Sciatic nerve (tissue), 2 donors: ENCODE results near the gene NTM. TPM values are rescaled to one million over a fixed set of nuclear protein-coding genes. Genes with fewer than 3 reads are reported as not detected.

ENCODE experiments used
- ATAC-seq: fragments of 200-7000 bp; cut with Tn5 transposase; one replicate; pipeline ENCODE4 v1.9.1; 2020; ENCODE audit warnings: mild to moderate bottlenecking, moderate library complexity
- DNase-seq: peaks from one replicate; pipeline ENCODE4 v3.0.0-alpha.2; 2020; ENCODE audit warnings: low spot score
- intact Hi-C: fragments of 100-400 bp; cut with DNase I; formaldehyde crosslinking; loops from one replicate; pipeline ENCODE4 v1.14.2; 2022
- total RNA-seq: library from RNA; stranded (reverse); fragmentation: NEBNext Ultra II Directional; extraction: Animal tissue kit (Norgen Biotek cat#: 25700); gene quantifications from one replicate; pipeline ENCODE4 v1.2.1, GENCODE V29; 2021
- donor health status: DM: no; HTN: no; CAD: no.
- donor health status: DM: no; HTN: no; CAD: no.

The NTM gene
- total RNA-seq, 1 donor from 2014 or later, result 19.5 TPM

DNA sequence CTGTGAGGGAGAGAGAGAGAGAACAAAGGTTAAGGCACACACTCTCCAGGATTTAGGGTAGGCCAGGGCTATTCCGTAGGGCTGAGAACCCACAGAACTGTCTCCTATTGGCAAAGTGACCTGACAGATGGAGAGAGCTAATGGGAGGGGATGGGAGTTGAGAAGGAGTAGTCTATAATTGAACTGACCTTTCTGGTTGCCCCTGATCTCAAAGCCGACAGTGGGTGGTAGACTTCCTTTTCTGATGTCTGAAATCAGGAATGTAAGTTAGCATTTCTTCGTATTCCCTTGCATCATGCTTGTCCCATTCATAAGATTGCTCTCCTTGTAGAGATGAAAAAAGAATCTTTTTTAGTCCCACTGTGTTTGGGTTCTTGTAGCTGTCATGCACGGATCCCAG lies 210.1 kb downstream of the NTM start:
- DNase-seq (no peak), ATAC-seq (no peak)
- intact Hi-C loops, result no loop called here

DNA sequence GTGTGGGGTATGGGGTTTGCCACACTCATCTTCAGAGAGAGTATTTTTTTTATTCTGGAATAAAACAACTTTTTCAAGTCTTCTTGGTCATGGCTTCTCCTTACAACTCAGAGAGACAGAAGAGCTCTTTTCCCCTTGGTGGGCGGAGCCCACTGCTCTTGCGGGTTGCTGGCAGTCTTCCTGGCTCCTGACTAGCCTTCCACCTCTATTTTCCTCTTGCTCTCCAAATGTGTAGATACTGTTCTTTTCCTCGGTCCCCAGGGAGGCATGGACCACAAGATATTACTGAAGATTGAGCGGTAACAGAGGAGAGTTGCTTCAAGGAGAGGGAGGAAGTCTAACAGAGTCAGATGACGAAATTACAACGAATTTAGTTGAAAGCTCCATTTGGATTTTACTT lies 210.6 kb downstream of the NTM start:
- no peak for ATAC-seq
- intact Hi-C loops, result no loop called here
- DNase-seq, result no peak

DNA sequence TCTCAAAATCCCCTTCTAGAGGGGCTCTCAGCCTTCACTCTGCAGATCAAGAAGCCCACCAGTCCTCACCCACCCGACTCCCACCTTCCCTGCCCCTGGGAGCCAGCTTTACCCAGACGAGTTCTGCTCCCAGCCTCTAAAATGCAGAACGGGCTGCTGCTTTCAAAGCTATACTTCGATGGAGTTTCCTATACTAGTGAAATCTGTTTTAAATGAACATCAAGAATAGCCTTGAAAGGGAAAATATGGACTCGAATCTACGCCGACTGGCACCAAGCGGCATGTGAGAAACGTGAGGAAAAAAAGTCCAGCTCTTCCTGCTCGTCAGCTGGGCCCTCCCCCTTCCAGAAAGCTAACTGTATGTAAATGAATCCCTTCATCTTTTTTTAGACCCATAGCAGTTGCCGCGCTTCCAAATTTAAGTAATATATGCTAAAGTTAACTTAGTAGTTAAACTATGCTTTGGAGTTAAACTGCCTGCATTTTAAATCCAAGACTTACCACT lies 211.7 kb downstream of the NTM start:
- DNase-seq (no peak), ATAC-seq (no peak)
- intact Hi-C loops, result no loop called here

DNA sequence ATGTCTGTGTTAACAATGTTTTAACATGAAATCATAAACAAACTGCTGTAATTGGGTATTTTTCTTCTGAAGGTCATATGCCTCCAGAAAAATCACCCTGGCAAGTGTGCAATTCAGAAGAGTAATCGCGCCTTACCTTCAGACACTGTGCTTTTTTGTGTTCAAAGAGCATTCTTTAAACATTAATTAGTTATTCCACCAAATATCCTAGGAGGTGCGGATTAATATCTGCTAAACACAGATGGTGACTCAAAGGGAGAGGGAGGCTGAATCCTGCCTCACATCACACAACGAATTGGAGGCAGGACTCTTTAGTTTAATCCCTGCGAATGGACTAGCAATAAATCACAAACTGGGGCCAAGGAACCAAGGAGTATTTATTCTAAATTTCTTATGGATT lies 213.0 kb downstream of the NTM start:
- DNase-seq (no peak), ATAC-seq (no peak)
- intact Hi-C loops, result no loop called here

DNA sequence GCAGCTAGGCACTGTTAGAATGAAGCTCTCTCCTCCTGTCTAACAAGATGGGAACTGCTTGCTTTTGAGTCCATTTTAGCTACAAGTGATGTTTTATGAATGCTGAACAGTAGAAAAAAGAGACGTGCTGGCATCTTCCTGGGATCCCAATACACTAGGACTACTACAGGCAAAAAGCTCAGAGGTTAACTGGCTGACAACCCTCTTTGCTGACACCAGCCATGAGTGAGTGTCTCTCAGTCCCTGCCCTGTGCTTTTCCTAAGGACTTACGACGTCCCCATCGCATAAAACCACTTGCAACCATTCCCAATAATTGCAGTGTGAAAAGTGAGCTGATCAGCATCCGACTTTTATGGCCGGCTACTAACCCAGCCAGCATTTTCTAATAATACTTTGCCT lies 213.5 kb downstream of the NTM start:
- no peak for ATAC-seq
- intact Hi-C loops, result no loop called here

DNA sequence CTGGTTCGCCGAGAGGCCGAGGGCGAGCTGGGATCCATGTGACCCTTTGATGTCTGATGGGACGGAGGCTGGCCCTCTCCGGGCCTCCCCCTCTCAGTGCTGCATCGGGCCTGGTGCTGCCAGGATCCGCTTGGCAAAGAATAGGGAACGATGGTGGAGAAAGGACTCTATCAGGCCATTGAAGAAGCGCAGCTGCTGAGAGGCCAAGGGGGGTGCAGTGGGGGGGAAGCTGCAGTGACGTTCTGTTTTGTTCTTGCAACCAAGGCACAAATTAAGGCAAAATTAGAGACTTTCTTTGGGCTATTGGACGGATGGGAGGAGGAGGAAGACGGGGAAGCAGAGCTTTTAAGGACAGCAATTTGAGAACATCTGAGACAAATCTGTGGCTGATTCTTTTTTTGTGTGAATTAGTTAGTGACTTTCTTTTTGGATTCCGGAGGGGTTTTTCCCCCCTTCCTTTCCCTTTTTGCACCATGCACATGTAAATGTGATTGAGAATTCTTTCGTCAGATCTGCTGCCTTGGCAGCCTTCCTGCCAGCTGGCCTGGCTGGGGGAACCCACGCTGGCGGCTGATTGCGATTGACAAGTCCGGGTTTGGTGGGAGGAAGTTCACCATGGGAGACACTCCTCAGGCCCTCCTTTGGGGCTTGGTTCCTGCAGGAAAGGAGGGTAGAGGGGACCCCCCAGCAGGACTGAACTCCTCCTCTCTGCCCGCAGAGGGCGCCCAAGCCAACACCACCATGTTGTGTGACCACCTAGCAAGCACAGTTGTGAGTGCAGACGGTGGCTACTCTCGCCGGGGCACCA lies 214.6 kb downstream of the NTM start:
- DNase-seq, result no peak
- intact Hi-C loops, result no loop called here
- peak; percentile 26 for ATAC-seq

More for the DNA sequence above, 213.5 kb downstream of the NTM start:
- no peak for DNase-seq

DNA sequence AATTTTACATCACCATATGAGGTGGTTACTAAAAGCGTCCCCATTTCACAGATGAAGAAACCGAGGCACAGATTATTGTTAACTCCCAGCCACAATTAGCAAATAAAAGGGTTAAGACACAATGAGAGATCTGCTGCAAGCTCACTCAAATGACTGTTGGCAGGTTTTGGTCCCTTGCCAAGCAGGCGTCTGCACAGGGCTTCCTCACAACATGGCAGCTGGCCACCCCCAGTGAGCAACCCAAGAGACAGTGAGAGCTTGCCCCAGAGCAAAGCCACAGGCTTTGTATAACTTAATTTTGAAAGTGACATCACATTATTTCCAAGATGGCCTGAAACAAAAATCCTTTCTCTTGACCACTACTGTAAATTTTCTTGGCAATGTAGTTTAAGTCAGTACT lies 217.6 kb downstream of the NTM start:
- ATAC-seq (no peak), DNase-seq (no peak)
- intact Hi-C loops, result no loop called here

DNA sequence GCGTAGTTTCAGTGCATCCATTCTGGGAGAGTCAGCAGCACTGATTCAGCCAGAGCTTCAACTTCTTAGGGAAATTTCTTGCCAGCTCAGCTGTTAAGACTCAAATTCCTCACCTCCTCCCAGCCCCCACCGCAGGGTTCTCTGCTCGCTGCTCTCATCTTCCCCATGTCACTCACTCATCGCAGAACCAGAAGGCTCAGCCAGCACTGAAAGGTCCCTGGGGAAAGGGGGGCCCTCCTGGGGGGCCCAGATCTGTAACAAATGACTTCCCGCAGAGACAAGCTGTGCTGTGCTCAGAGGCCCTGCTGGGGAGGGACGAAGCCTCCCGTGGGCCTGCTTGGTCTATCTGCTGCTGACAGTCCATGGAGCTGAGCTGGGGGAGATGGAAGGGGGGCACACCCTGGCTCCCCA lies 220.6 kb downstream of the NTM start:
- DNase-seq (no peak), ATAC-seq (no peak)
- intact Hi-C loops, result no loop called here

DNA sequence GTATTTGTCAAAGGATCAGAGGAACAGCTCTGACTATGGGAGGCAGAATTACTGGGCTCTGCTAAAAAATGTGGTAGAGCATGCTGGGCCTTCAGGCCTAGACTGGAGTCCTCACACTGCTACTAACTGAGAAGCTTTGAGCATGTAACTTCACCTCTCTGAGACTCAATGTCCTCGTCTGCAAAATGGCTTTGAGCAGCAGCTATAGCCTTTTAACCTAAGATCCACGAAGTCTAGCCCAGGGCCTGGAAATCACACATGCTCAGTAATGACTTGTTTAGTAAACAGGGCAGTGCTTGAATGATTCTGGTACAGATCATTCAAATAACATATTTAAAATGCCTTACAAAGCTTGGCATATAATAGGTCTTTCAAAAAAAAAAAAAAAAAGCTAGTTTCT lies 221.7 kb downstream of the NTM start:
- intact Hi-C loops, result no loop called here
- ATAC-seq (no peak), DNase-seq (no peak)

DNA sequence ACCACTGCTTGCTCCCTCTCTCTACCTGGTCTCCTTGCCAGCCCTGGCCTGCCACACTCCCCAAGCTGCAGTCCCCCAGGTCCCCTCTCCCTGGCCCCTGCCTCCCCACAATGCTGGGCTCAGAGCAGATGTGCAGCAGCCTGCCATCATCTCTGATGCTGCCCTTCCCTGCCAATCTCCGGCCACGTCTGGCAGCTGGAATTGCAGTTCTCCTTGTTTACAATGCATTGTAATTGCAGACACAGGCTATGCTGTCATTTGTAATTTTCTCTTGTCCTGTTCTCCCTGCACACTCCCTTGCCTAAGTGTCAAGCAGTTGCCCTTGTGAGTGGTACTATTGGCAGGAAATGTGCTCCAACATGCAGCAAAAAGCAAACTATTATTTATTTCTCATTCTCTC lies 222.3 kb downstream of the NTM start:
- ATAC-seq, result no peak
- DNase-seq, result no peak
- intact Hi-C loops, result no loop called here

DNA sequence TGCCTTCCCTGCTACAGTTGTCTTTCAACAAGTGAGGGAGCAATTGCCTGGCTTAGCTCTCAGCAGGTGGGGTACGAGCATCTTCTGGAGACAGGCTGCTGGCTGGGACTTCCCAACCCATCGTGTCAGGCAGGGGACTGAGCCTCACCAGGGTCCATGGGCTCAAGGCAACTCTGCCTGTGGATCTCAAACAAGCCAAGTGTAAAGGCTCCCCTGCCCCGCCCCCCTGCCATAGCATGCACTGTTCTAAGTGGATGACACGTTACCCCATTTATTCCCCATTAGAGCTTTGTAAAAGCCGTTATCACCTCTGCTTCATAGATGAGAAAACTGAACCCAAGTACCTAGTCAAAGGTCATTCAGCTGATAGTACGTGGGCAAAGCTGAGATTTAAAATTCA lies 222.9 kb downstream of the NTM start:
- no peak for ATAC-seq
- intact Hi-C loops, result no loop called here
- DNase-seq, result no peak

DNA sequence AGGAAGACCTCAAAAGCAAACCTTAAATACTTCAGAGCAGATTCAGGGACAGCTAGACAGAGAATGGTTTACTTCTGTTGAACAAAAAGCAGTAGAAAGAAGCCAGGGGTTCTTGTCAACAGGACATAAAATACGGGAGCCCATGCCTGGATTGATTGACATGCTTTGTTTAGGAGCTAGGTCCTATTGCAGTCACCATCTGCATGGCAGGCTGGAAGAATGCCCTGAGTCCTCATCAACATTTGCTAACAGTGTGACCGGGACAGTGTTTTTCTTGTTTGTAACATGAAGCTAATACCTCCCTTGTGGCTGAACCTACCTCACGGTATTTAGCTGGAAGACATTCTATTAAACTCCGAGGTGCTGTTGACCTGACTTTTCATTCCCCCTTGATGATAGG lies 225.4 kb downstream of the NTM start:
- no peak for ATAC-seq
- intact Hi-C loops, result no loop called here
- DNase-seq, result no peak

DNA sequence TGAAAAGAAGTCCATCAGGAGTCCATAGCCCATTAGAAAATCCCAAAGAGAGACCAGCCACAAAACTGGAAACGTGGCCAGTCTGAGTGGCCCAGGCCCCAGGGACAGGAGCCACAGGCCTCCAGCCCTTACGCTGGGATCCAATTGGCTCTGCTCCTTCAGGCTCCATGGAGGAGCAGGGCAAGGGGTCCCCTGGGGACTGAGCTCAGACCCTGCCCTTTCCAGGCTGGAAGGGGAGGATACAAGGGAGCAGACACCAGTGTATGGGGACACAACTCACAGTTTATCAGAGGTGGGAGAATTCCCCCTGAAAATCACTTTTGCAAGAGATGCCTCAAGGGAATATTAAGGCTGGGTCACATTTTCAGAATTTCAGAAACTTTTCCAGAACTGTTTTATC lies 227.5 kb downstream of the NTM start:
- intact Hi-C loops, result no loop called here
- DNase-seq (no peak), ATAC-seq (peak; percentile 35)

DNA sequence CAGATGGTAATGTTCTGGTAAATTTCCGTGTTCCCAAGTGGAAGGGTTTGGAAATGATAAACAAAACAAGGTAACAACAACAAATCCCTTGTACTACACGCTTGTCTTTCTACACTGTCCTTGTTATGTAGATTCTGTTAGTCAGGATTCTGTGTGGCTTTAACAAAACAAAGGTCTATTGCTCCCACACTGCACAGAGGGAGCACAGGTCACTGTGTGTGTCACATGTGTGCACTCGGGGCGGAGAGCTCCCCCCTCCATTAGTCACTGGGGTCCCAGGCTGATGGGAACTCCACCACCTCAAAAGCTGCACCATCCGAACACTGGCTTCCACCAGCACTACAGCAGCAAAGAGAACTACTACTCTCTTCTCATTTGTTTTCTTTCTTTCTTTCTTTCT lies 227.9 kb downstream of the NTM start:
- ATAC-seq, result peak; percentile 89
- DNase-seq, result no peak
- intact Hi-C loops, result no loop called here

DNA sequence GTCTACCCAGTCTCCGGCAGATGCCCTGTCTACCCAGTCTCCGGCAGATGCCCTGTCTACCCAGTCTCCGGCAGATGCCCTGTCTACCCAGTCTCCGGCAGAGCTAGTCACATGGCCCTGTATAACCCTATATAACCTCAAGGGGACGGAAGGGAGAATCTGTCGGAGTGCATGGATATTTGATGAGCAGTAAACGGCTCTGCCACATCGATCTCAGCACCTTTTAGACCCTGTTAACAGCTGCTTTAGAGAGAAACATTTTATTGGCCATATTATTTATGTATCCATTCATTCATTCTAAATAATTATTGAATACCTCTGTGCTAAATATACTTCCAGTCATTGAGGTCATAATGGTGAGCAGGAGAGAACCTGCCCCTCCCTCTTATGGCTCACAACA lies 228.9 kb downstream of the NTM start:
- DNase-seq (no peak), ATAC-seq (no peak)
- intact Hi-C loops, result no loop called here

DNA sequence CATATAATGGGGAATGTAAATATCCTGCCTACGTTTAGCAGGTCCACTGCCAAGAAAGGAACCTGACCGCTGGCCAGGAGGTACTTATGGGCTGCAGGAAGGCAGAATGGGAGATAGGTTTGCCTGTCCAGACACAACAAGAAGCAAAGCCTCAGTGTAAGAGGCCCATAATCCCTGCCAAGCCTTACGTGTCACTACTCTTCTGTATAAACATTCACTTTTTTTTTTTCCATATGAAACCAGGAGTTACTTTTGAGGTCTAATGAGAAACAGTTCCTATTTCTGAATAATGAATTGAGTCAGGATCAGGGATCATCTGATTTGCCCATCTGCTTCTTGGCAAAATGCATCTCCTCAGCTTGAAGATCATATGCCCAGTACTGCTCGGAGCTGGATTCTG lies 230.2 kb downstream of the NTM start:
- DNase-seq (no peak), ATAC-seq (no peak)
- intact Hi-C loops, result no loop called here

DNA sequence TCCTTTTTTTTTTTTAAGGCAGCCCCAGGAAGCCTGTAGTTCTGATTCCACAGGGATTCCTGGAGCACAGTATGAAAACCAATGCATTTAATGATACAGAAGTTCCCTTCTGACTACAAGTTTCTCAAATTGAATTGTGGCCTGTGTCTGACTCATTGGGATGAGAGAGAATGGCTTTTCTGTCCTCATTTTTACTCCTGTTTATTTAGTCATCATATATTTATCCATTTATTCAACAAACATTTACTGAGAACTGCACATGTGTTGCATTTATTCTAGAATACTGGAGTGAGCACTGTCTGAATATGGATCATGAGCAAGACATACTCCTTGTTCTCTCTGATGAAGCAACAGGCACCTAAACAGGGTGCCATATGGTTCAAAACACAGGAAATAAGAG lies 231.2 kb downstream of the NTM start:
- no peak for ATAC-seq

DNA sequence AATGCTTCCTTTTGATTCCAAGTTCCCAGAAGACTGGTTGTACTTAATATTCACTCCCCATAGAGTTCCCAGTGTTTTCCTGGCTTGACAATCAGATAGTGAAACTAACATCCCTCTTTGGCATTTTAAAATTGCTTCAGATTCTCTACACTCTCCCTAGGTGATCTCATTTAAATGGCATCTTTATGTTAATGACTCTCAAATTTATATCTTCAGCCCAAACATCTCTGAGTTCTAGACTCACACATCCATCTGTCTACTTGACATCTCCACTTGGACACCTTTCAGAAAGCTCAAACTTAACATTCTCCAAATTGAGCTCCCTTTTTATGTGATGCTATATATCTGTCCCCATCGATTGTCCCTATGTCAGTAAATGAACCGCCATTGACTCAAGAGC lies 232.0 kb downstream of the NTM start:
- DNase-seq (no peak), ATAC-seq (no peak)
- intact Hi-C loops, result no loop called here

More for the DNA sequence above, 231.2 kb downstream of the NTM start:
- intact Hi-C loops, result no loop called here
- no peak for DNase-seq

DNA sequence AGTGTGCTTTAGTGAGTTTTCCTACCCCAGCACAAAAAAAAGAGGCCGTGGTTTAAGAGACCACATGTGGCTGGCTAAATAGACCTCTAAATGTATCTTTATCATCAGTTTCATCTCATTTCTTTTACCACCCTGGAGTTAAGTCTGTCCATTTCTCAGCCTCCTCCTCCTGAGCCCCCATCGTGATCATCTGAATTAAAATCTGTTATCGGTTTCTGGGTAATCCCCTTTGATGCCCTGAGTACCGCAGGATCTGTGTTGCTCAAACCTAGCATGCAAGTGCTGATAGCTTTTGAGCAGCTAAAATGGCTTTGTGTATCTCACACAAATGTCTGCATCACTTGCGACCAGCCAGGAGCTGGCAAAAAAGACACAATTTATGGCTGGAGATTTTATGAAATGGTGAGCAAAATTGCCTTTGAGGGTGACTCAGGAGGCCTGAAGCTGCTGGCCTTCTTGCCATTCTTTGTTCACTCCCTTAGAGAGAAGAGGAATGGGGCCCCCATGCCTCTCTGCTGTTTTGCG lies 236.5 kb downstream of the NTM start:
- DNase-seq, result no peak
- peak; percentile 60 for ATAC-seq
- intact Hi-C loops, result no loop called here

DNA sequence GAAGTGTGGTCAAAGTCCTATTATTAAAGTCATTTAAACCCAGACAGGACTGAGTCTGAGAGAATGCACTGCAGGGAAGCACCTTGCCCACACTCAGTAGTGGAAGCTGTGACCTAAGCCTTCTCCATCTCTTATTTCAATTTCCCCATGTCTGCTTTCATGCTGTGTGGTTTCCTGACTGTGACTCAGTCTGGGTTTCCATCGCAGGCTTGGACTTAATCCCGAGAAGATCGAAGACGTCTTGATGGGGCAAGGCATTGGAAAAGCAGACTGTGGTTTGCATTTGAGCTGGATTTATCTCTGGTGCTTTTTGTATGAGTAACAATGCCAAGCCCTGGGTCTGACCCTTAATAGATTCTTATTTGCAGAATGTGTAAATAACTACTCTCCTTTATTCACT lies 238.9 kb downstream of the NTM start:
- intact Hi-C loops, result no loop called here

DNA sequence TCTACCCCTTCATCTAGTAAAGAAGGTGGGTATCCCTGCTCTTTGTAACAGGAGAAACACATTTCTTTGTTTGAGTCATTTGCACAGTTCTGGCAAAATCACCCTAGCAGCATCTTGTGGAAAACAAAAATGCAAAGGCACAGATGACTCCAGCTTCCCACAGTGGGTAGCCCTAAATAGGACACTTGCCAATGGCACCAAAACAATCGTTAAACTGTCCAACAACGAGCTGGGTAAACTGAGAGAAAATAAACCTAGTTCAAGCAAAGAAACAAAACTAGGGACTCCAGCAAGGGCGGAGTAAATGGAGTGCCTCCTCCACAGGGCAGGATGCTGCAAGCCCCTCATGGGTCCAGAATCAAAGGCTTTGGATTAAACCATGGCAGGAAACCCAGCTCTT lies 239.5 kb downstream of the NTM start:
- intact Hi-C loops, result no loop called here
- ATAC-seq, result no peak
- no peak for DNase-seq

More for the DNA sequence above, 238.9 kb downstream of the NTM start:
- DNase-seq, result no peak
- ATAC-seq, result no peak
